MCF 10A (cell line): ENCODE data around the gene SOBP. TPM values are rescaled to one million over a fixed set of nuclear protein-coding genes. Genes with fewer than 3 reads are reported as not detected.

ENCODE experiments used
- BruUV-seq: library from RNA; stranded (reverse); fragments of 400-500 nt; replicated peaks from 2 replicates; lab custom pipeline; 2021; lab: Mats Ljungman, UMichigan
- CTCF ChIA-PET: fragments of 300-600 bp; sonication (Branson Sonifier 250); formaldehyde crosslinking; extraction: SDS; loops from one replicate; lab custom pipeline; 2021; ENCODE audit warnings: antibody characterized with exemption, inconsistent platforms; lab: Yijun Ruan, JAX
- POLR2A ChIA-PET: fragments of 300-600, 350-650 bp; sonication (Branson Sonifier 250); formaldehyde crosslinking; extraction: SDS; loops from one replicate; lab custom pipeline; 2020; ENCODE audit warnings: antibody characterized with exemption, inconsistent platforms; lab: Yijun Ruan, JAX
- DNase-seq: peaks from one replicate; pipeline ENCODE4 v3.0.0-alpha.2; 2018; ENCODE audit not compliant: unreplicated experiment
- H3K27ac Mint-ChIP-seq: one replicate; pipeline ENCODE4 v1.8.0; 2022; ENCODE audit warnings: mild to moderate bottlenecking, low read depth, mixed read lengths; ENCODE audit not compliant: unreplicated experiment
- H3K27me3 Mint-ChIP-seq: one replicate; pipeline ENCODE4 v1.8.0; 2022; ENCODE audit warnings: mixed read lengths; ENCODE audit not compliant: insufficient read depth, unreplicated experiment
- H3K36me3 Mint-ChIP-seq: one replicate; pipeline ENCODE4 v1.8.0; 2022; ENCODE audit warnings: mild to moderate bottlenecking, moderate library complexity, mixed read lengths; ENCODE audit not compliant: insufficient read depth, unreplicated experiment
- H3K4me1 Mint-ChIP-seq: one replicate; pipeline ENCODE4 v1.8.0; 2022; ENCODE audit warnings: mixed read lengths; ENCODE audit not compliant: insufficient read depth, unreplicated experiment
- H3K4me3 Mint-ChIP-seq: one replicate; pipeline ENCODE4 v1.8.0; 2022; ENCODE audit warnings: mild to moderate bottlenecking, moderate library complexity, mixed read lengths; ENCODE audit not compliant: unreplicated experiment
- H3K9me3 Mint-ChIP-seq: one replicate; pipeline ENCODE4 v1.8.0; 2022; ENCODE audit warnings: mixed read lengths; ENCODE audit not compliant: unreplicated experiment
- CTCF ChIP-seq: fragments of 200-600 bp; IDR thresholded peaks from one replicate; pipeline ENCODE4 v1.8.0; 2022; ENCODE audit warnings: antibody characterized with exemption, mild to moderate bottlenecking; ENCODE audit not compliant: unreplicated experiment
- intact Hi-C: fragments of 100-400 bp; cut with micrococcal nuclease; formaldehyde crosslinking; loops from 2 replicates; pipeline ENCODE4 v1.14.1; 2022
- total RNA-seq: library from RNA; stranded (reverse); gene quantifications from 2 replicates; pipeline ENCODE4 v1.2.3, GENCODE V29; 2022

Gene SOBP
- total RNA-seq, 1 experiment from 2014 or later = 0.21 TPM

- Mint-ChIP-seq H3K27me3 (peaks cover 20% of the 10 kb centered on the region), H3K27ac (no peak overlapping the region), H3K9me3 (no peaks in the 10 kb centered on the region), H3K36me3 (no peaks in the 10 kb centered on the region), H3K4me1 (no peaks in the 10 kb centered on the region), H3K4me3 (no peak overlapping the region)
- ChIA-PET POLR2A (no interaction called here), CTCF (interaction anchor here (0.9 kb wide), 1 partner anchor 316 kb away, joined by 3 read pairs; no protein-coding TSS in a partner anchor)
- no peak for DNase-seq
- BruUV-seq = no TSS peak
- intact Hi-C loops = no loop called here
- no peak for TF ChIP-seq CTCF
These were observed 42.8 kb downstream of the SOBP start for GRCh38 chr6:107532706-107533105.

- no peaks in the 10 kb centered on the region for H3K4me1 Mint-ChIP-seq
- H3K27me3 Mint-ChIP-seq = peaks cover 24% of the 10 kb centered on the region
- no peak overlapping the region for H3K4me3 Mint-ChIP-seq
- CTCF ChIA-PET = interaction anchor here (0.9 kb wide), 1 partner anchor 315 kb away, joined by 3 read pairs; no protein-coding TSS in a partner anchor
- POLR2A ChIA-PET = no interaction called here
- no peak for DNase-seq
- no TSS peak for BruUV-seq
- H3K9me3 Mint-ChIP-seq = no peaks in the 10 kb centered on the region
- no peaks in the 10 kb centered on the region for H3K36me3 Mint-ChIP-seq
- H3K27ac Mint-ChIP-seq = no peak overlapping the region
- intact Hi-C loops = no loop called here
- no peak for TF ChIP-seq CTCF
These were observed 43.6 kb downstream of the SOBP start for GRCh38 chr6:107533415-107534059.

- ChIA-PET CTCF (no interaction called here), POLR2A (no interaction called here)
- no peak for TF ChIP-seq CTCF
- Mint-ChIP-seq H3K36me3 (no peaks in the 10 kb centered on the region), H3K27ac (no peak overlapping the region), H3K4me1 (no peaks in the 10 kb centered on the region), H3K4me3 (no peak overlapping the region), H3K27me3 (peaks cover 35% of the 10 kb centered on the region), H3K9me3 (no peaks in the 10 kb centered on the region)
- intact Hi-C loops = no loop called here
- BruUV-seq = no TSS peak
- no peak for DNase-seq
These were observed 44.7 kb downstream of the SOBP start for GRCh38 chr6:107534571-107535141.

GRCh38 chr6:107535626-107536025 is 45.7 kb downstream of the SOBP start:
- no TSS peak for BruUV-seq
- no peaks in the 10 kb centered on the region for H3K36me3 Mint-ChIP-seq
- ChIA-PET CTCF (no interaction called here), POLR2A (interaction anchor here (0.5 kb wide), 1 partner anchor 199 kb away, joined by 3 read pairs; no protein-coding TSS in a partner anchor)
- no peak for TF ChIP-seq CTCF
- no peaks in the 10 kb centered on the region for H3K4me1 Mint-ChIP-seq
- H3K27me3 Mint-ChIP-seq = peaks cover 39% of the 10 kb centered on the region
- no peaks in the 10 kb centered on the region for H3K9me3 Mint-ChIP-seq
- intact Hi-C loops = no loop called here
- no peak for DNase-seq
- H3K4me3 Mint-ChIP-seq = no peak overlapping the region
- H3K27ac Mint-ChIP-seq = no peak overlapping the region
